Fibroblast of skin of right quadriceps (primary cell): ENCODE data around the gene USH1G.

ENCODE experiments used
- DNase-seq: peaks from one replicate; pipeline ENCODE4 v3.0.0-alpha.2; 2013

The USH1G gene

DNA sequence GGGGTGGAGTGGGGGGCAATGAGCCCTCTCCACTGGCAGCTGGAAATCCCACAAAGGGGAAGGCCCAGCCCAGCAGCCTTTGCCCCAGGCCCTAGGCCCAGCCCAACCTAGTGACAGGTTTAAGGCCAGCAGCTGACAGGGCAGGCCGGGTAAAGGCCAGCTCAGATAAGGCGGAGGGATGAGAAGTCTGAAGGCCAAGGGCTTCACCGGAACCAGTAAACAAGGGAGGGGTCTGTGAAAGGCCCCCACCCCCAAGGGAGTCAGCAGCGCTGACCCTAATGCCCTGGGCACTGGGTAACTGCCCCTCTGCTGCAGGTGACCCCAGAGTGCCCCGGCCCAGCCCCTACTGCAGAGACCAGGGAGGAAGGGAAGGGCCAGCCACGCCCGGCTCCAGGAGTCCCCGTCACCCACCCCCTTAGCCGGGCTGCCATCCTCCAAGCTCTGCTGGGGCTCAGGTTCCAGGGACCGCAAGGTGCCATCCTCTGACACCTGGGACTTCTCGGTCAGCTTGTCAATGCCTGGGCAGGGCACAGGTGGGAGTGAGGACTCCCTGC, 30.2 kb upstream of the USH1G start:
- no peak for DNase-seq

DNA sequence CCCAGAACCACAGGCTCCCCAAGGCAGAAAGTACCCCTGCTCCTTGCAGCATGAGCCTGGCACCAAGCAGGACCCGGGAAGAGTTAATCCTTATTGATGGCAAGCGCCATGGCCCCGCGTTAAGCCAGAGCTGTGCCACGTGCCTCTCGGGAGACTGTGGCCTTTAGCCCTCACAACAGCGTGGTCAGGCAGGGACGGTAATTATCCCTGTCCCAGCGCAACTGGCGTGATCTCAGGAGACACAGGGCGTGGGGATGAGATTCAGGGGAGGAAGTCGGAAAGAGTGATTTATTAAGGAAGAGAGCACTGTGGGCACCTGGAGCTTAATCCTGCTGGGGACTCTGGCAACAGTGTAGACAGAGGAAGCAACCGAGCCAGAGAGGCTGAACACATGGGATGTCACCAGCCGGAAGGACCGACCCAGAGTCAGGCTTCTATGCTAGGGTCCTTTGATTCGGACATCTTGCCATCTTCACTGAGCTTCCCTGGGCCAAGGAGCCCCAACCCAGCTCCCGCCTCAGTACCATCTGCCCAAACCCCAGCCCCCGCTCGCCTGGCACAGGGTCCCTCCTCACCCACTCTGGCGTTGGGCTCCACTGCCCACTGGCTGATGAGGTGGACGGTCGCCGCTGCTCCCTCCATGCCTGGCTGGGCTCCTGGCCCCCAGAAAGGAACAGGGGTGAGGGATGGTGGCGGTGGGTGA, 29.5 kb upstream of the USH1G start:
- no peak for DNase-seq

DNA sequence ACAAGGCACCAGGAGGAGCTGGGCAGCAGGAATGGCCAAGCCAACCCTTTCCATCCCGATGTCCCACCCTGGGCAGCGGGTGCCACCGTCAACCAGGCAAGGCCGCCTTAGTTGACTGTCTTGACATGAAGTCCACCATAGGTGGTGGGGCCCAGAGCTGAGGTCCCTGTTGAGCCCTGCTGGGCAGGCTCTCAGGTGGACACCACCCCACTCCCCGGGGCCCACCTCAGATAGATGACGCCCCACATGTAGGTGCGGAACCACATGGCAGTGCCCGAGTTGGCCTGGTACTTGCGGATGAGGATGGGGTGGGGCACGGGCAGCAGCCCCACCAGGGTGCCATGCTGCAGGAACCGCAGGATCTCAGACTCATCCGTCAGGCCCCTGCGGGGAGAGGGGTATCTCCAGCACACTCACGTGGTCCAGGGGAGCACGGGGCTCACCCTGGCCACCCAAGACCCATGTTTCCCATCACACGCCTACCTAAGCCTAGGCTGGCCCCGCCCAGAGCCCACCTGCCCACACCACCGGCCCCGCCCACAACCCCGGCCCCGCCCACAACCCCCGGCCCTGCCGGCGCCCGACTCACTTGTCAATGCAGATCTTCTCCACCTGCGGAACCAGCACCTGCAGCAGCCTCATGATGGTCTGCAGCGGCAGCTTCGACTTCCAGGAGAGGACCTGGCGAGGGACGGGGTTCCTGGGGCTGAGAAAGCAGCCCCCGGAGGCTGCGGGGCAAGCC, 28.8 kb upstream of the USH1G start:
- no peak for DNase-seq

DNA sequence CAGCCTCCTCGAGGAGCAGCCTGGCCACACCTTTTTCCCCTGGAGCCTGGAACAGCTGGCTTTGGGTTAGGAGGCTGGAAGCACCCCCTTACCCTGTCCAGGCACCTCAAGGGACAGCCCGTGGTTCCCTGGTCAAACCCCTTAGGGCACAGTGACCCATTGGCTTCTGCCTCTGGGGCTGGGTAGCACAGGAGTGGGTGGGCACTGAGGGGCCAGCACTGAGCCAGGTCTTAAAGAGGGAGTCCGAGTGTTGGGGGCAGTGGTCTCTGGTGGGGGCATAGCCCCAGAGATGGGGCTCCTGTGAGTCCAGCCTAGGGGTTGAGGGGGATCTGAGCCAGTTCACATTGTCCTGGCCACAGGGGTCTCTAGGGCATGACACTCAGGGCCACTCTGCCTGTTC, 28.0 kb upstream of the USH1G start:
- DNase-seq, result no peak

DNA sequence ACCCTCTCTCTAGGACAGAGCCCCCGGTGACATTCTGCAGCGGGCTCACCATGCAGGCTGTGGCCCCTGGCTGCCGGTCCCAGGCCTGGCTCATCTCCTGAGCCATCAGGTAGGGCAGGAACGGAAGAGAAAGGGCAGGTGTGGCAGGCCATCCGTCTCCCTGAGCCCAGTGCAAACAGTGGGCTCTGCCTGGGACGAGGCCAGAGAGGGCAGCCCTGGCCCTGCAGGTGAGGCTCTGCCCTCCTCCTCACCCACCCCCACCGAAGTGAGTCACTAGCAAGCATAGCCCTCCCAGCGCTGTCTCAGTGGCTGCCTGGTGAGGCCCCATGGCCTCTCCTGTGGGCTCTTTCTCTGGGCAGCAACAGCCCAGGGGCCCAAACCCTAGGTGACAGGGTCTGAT, 27.2 kb upstream of the USH1G start:
- DNase-seq, result no peak

DNA sequence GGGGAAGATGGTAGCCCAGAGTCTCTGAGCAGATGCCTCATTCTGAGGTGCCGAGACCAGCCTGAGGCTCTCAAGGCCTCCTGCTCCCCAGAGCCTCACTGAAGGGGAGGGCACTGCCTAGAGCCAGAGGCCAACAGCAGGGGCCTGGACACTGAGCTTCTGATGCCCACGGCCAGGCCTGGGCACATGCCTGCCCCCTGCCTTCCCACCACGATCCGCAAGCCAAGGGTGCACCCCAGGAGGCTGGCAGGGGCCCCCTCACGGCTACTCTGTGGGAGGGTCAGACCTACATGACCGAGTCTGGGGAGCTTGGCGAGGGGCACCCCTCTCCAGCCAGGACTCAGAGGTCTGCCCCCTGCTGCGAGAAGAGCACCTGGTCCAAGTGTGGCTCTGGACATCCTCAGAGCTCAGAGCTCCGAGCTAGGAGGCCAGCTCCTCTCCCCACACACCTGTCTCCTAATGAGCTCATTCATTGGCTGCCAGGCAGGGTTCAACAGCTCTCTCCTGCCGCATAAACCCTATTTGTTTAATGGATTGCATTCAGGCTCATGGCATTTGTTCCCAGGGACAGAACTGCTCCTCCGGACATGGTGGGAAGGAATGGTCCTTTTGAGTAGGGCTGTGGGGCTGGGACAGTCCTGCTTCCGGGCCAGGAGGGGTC, 26.5 kb upstream of the USH1G start:
- no peak for DNase-seq

DNA sequence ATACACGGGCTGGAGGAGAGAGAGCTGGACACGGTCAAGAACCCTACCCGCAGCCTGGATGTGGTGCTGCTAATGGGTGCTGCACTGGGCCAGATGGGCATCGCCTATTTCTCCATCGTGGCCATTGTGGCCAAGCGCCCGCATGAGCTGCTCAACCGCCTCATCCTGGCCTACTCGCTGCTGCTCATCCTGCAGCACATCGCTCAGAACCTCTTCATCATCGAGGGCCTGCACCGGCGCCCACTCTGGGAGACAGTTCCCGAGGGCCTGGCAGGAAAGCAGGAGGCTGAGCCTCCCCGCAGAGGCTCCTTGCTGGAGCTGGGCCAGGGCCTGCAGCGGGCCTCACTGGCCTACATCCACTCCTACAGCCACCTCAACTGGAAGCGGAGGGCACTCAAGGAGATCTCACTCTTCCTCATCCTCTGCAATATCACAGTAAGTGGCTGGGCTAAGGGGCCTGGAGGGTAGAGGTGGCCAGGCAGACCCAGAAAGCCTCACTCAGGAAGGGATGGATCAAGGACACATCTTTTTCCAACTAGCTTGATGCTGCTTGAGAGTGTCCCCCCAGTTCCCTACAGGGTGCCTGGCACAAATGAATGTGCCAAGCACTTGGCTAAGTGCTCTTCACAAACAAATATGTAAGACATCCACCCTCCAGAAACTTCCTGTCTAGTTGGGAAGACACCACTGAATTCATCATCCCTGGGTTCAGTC, 24.1 kb upstream of the USH1G start:
- no peak for DNase-seq

DNA sequence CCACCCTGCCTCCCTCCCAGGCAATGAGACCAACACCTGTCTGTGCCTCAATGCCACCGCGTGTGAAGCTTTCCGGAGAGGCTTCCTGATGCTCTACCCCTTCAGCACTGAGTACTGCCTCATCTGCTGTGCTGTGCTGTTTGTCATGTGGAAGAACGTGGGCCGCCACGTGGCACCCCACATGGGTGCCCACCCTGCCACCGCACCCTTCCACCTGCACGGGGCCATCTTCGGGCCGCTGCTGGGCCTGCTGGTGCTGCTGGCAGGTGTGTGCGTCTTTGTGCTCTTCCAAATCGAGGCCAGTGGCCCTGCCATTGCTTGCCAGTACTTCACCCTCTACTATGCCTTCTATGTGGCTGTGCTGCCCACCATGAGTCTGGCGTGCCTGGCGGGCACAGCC, 23.6 kb upstream of the USH1G start:
- DNase-seq, result no peak

DNA sequence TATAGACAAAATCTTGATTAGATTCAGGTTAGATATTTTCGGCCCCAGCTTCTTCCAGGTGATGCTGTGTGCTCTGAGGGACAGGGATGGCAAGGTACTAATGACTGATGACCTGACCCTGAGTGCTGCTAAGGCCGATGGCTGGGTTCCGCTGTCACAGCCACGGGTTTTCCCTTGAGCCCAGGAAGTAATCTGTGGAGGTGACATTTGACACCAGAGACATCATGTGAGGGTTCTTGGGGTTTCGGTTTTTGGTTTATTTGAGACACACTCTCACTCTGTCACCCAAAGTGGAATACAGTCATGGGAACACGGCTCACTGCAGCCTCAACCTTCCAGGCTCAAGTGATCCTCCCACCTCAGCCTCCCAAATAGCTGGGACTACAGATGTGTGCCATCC, 22.5 kb upstream of the USH1G start:
- no peak for DNase-seq

DNA sequence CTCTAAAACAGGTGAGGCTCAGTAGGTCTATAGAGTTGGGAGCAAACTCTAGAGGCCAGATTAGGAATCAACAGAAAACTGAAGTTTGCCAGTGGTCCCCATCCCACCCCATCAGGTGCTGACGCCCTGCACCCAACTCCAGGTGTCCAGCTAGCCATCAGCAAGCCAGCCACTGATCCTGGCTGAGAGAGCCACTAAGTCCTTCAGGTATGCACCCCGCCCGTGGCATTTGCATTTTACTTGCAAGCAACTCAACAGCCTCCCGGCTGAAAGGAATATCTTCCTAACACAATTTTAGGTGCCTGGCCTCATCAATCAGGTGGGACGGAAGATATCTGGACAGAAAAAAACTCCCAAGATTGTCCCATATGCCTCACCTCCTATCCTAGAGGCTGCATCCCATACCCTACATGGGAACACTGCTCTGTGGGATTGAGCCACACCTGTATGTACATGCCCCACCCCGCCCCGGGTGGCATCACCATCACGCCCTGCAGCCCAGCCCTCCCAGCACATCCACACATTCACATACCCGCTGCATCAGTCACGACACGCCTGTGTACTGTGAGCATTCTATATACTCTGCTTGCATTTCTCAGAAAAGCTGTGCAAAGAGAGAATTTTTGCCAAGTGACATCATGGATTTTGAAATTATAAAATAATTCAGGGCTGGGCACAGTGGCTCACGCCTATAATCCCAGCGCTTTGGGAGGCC, 20.9 kb upstream of the USH1G start:
- DNase-seq, result no peak

DNA sequence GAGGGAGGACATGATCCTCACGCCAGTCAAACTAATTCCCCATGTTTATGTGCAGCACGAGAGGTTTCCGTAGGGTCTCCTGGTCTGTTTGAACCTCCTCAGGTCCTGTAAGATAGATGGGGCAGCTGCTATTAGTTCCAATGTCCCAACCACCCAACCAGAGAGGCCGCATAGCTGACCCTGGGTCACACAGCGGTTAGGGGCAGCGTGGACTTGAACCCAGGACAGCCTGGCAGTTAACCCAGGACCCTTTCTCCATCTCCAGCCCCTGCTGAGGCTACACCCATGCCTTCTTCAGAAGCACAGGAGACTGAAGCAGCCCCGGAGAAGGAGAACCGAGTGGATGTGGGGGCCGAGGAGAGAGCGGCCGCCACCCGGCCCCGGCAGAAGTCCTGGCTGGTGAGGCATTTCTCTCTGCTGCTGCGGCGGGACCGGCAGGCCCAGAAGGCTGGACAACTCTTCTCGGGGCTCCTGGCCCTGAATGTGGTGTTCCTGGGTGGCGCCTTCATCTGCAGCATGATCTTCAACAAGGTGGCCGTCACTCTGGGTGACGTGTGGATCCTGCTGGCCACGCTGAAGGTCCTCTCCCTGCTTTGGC, 18.2 kb upstream of the USH1G start:
- DNase-seq, result no peak

DNA sequence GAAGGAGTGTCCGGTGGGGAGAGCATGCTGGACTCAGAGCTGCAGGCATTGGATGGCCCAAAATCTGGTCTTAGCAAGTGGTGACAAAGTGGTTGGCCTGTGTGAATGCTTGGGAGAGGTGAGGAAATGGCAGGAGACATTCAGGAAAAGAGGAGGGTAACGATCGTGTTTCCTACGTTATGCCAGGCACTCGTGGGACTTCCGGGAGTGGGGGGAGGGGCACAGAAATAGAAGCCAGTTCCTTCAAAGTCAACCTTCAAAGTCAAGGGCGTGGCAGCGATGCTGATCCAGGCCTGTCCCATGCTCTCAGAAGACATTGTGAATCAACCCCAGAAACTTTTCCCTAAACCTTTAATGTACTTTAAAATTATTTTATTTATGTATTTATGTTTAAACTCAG, 16.5 kb upstream of the USH1G start:
- DNase-seq, result no peak

DNA sequence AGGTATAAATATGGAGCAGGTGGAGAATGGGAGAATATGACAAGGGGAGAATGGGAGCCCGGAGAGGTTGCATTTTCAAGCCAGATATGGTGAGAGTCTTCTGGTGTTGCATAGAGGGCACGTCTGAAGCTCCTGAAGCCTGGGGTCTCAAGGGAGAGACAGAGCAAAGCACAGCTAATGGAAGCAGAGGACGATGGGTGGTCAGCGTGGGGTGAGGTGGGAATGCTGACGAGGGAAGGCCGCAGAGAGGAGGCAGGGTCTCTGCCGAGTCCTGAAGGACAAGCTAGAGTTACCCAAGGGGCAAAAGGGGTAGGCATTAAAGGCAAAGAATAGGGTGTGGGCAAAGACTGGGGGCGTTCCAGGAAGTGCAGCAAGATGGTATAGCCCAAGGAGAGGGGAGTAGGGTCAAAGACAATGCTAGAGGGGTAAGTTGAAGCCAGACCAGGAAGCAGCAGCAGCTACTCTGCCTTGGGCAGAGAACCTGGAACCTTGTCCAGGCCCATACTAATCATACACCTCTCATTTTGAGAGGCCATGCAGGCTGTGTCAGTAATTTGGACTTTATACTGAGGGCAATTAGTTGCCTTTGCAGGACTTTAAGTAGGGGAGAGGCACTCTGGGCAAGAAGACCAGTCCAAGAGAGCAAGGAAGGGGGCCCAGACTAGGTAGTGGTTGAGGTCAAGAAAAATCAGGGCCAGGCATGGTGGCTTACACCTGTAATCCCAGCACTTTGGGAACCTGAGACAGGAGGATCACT, 15.3 kb upstream of the USH1G start:
- DNase-seq, result no peak

DNA sequence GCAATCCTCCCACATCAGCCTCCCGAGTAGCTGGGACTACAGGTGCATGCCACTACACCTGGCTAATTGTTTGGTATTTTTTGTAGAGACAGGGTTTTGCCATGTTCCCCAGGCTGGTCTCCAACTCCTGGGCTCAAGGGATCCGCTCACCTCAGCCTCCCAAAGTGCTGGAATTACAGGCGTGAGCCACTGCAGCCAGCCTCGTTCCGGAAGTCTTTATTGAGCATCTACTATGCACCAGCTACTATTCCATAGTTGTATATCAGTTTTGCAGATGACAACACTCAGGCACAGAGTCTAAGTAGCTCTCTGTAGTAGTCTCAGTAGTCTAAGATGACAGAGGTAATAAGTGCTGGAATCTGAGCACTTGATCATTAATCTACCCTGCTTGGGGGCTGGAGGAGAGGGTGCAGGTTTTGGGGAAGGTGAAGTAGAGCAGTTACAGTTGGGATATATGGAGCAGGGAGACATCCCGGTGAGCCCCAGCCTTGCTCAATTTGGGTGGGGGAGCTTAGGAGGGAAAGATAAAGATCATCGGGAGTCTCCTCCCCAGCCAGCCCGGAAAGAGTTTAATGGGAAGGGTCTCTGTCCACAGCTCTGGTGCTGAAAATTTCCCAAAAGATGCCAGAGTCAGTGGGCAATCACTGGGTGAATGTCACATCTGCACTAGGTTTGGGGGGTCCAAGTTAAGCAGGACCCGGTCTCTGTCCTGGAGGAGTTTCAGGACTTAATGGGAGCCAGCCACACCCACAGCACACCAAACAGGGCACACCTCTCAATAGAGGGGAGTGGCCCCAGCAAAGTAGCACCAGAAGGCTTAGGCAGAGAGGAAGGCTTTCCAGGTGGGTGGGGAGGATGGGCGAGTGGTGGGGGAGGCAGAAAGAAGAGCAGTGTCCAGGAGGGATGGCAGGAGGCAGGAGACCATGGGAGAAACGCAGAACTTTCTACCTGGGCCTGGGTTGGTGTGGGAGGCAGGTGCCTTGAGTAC, 14.3 kb upstream of the USH1G start:
- DNase-seq, result no peak

DNA sequence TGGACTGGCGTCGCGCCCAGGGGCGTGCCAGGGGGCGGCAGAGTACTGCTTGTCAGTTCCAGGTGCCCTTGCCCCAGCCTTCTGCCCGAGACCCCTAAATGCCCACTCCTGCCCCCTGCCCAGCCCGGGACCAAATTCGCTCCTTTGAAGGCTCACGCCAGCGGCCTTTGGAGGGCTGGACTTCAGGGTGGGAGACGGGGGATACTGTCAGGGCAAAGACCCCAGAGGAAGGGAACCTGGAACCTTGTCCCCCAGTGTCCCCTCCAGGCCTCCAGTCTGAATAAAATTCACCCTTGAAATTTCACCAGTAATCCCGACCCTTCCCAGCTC, 13.4 kb upstream of the USH1G start:
- DNase-seq, result no peak

DNA sequence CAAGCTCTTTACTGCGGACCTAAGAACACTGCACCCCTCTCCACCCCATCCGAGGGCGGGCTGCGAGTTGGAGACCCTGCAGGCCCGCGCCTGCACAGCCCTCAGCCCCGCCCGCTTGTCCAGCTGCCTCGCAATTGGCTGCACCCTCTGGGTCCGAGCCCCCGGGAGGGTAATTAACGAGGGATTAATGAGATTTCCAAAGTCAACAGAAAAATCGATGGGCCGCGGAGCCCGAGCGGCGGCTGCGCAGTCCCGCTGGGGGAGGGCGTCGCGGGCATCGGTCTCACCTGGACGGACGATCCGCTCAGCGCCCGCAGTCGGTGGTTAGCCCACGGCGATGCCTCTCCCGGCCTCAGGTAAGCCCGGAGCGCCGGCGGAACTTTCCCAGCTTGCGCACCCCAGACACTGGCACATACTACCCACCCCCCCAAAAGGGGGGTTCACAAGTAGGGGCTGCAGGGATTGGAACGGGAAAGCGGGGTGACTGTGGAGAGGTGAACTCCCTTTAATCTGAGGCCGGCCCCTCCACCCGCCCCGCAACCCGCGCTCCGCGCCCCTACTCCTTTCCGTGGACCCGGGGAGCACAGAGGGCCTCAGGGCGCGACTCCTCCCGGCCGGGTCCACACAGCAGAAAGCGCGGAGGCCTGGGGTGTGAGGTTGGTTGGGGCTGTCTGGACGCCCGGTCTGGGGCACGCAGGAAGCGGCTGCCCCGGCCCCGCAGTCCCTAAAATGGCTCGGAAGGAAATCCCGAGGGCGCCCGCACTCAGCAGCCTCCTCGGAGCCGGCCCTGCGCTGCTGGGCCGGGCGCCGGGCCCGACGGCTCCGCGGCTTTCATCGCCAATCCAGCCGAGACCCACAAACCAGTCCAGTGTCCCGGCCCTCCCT, 12.8 kb upstream of the USH1G start, which contains the start of gene OTOP3:
TSS of gene OTOP3 (plus strand) at position 314 of the 885 bp plus-strand sequence. CDS start at position 338, 24 bp downstream.
- DNase-seq, result no peak

DNA sequence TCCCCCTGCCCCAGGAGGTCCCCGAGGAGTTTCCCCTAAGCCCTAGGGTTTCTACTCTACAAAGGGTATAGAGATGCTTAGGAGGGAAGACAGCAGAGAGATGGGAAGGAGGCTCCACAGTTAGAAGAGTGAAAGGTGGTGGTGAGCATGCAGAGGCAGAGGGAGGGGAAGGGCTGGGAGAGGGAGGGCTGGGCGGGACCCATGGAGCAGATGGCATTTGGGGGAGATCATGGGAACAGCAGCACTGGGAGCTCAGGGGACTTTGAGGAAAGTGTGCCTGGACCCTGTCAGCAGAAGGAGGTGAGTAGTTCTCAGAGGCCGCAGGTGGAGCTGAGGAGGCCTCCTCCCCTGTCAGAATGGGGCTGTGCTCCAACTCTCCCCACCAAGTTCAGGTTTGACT, 12.0 kb upstream of the USH1G start:
- DNase-seq, result no peak

DNA sequence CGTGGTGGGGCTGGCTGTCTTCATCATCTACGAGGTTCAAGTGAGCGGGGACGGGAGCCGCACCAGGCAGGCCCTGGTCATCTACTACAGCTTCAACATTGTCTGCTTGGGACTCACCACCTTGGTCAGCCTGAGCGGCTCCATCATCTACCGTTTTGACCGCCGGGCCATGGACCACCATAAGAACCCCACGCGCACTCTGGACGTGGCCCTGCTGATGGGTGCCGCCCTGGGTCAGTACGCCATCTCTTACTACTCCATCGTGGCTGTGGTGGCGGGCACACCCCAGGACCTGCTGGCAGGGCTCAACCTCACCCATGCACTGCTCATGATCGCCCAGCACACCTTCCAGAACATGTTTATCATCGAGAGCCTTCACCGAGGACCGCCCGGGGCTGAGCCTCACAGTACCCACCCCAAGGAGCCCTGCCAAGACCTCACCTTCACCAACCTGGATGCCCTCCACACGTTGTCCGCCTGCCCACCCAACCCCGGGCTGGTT, 7.5 kb upstream of the USH1G start:
- DNase-seq, result no peak

DNA sequence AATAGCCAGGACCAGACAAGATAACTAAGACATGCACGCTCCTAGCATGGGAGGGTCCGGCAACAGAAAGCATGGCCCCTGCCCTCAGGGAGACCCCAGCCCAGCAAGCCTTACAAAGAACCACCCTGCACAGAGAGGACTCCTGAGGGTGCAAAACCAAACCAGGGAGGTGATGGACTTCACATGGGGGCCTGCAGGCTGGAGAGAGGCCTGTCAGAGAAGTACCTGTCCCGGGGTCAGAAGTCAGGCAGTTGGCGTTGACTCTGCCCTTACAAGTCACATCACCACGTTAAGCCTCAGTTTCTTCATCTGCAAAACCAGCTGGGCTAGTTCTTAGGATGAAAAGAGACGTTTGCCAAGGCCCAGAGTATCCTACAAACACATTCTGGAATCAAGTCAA, 5.7 kb upstream of the USH1G start:
- DNase-seq, result no peak
